CD4-positive, CD25-positive, alpha-beta regulatory T cell (primary cell): ENCODE results near the gene C12orf43. TPM values are rescaled to one million over a fixed set of nuclear protein-coding genes. Genes with fewer than 3 reads are reported as not detected.
A peak's percentile ranks its signal among the peaks of the same experiment; 100 is the strongest.

Experiments
- ATAC-seq, 2 donors: fragments of 150-1000 bp; cut with Tn5 transposase; one replicate each; pipeline ENCODE4 v1.10.0; 2021; ENCODE audit warnings: low read depth in 2 of 2, moderate number of reproducible peaks in 2 of 2, moderate library complexity in 1 of 2
- DNase-seq, 3 donors: peaks; one replicate each; pipeline versions ENCODE4 v3.0.0 to v3.0.0-alpha.2; 2012 to 2022; ENCODE audit warnings: mixed read lengths in 1 of 3
- H3K27ac ChIP-seq: one replicate; pipeline ENCODE4 v1.7.0; 2013; ENCODE audit warnings: mild to moderate bottlenecking, low read length; ENCODE audit not compliant: insufficient read depth, poor library complexity, severe bottlenecking
- H3K27me3 ChIP-seq: one replicate; pipeline ENCODE4 v1.7.0; 2013; ENCODE audit warnings: low read length; ENCODE audit not compliant: control insufficient read depth, insufficient read depth
- H3K36me3 ChIP-seq: one replicate; pipeline ENCODE4 v1.7.0; 2013; ENCODE audit warnings: mild to moderate bottlenecking, low read length, moderate library complexity; ENCODE audit not compliant: control insufficient read depth, insufficient read depth
- H3K4me1 ChIP-seq: 2 replicates; pipeline ENCODE4 v1.7.0; 2013; ENCODE audit warnings: mild to moderate bottlenecking, low read length; ENCODE audit not compliant: insufficient read depth, control insufficient read depth, poor library complexity, severe bottlenecking
- H3K4me3 ChIP-seq: one replicate; pipeline ENCODE4 v1.7.0; 2013; ENCODE audit warnings: low read depth, mild to moderate bottlenecking, low read length, moderate library complexity
- H3K9me3 ChIP-seq, 2 experiments: 1 replicate in 1 of 2; 2 replicates in 1 of 2; pipeline ENCODE4 v1.7.0; 2013; ENCODE audit warnings: low read length in 2 of 2, mild to moderate bottlenecking in 1 of 2, moderate library complexity in 1 of 2; ENCODE audit not compliant: control insufficient read depth in 2 of 2
- H3K27ac Mint-ChIP-seq, 3 donors: one replicate each; pipeline ENCODE4 v1.8.0; 2020 to 2022; ENCODE audit warnings: mild to moderate bottlenecking in 3 of 3, mixed read lengths in 3 of 3, moderate library complexity in 2 of 3
- H3K27me3 Mint-ChIP-seq: one replicate; pipeline ENCODE4 v1.8.0; 2022; ENCODE audit warnings: mild to moderate bottlenecking, mixed read lengths
- H3K36me3 Mint-ChIP-seq: one replicate; pipeline ENCODE4 v1.8.0; 2020; ENCODE audit warnings: mixed read lengths
- H3K4me1 Mint-ChIP-seq, 4 donors: one replicate each; pipeline ENCODE4 v1.8.0; 2020 to 2022; ENCODE audit warnings: mixed read lengths in 4 of 4, mild to moderate bottlenecking in 1 of 4
- H3K4me3 Mint-ChIP-seq, 4 donors: one replicate each; pipeline ENCODE4 v1.8.0; 2020 to 2022; ENCODE audit warnings: mild to moderate bottlenecking in 4 of 4, mixed read lengths in 4 of 4, moderate library complexity in 3 of 4
- H3K9me3 Mint-ChIP-seq, 7 donors: one replicate each; pipeline ENCODE4 v1.8.0; 2020 to 2022; ENCODE audit warnings: mixed read lengths in 7 of 7, mild to moderate bottlenecking in 3 of 7, moderate library complexity in 2 of 7
- polyA plus RNA-seq, 4 donors: library from polyadenylated mRNA; unstranded; fragments of 300-500 nt; fragmentation: Illumina TruSeq; gene quantifications; one replicate each; pipeline ENCODE4 v1.2.3, GENCODE V29; 2021
- total RNA-seq: library from RNA; stranded (reverse); gene quantifications from one replicate; pipeline ENCODE4 v1.2.3, GENCODE V29; 2022

Gene C12orf43
- total and polyA plus RNA-seq, 5 donors from 2014 or later, result 12.1 to 16.1 (median 15.0) TPM

DNA sequence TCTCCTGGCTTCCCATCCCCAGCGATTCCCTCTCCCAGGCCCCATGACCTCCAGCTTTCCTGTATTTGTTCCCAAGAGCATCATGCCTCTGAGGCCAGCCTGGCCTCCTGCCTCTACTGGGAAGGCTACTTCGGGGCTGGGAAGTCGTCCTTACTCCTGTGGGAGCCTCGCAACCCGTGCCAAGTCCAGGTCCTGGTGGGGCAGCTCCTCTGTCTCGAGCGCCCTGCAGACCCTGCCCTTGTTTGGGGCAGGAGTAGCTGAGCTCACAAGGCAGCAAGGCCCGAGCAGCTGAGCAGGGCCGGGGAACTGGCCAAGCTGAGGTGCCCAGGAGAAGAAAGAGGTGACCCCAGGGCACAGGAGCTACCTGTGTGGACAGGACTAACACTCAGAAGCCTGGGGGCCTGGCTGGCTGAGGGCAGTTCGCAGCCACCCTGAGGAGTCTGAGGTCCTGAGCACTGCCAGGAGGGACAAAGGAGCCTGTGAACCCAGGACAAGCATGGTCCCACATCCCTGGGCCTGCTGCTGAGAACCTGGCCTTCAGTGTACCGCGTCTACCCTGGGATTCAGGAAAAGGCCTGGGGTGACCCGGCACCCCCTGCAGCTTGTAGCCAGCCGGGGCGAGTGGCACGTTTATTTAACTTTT, 14.3 kb downstream of the C12orf43 start:
- Mint-ChIP-seq H3K27ac (no peak overlapping the region), H3K4me3 (no peak overlapping the region), H3K4me1 (no peaks in the 10 kb centered on the region), H3K36me3 (peaks cover 19% of the 10 kb centered on the region), H3K9me3 (peaks cover 0 to 2% (median 0%) of the 10 kb centered on the region in 7 donors), H3K27me3 (no peaks in the 10 kb centered on the region)
- H3K4me1 ChIP-seq, result no peaks in the 10 kb centered on the region
- no peak overlapping the region for H3K4me3 ChIP-seq
- H3K36me3 ChIP-seq, result peaks cover 38% of the 10 kb centered on the region
- H3K27ac ChIP-seq, result no peak overlapping the region
- DNase-seq (no peak), ATAC-seq (no peak)
- no peaks in the 10 kb centered on the region for H3K27me3 ChIP-seq
- H3K9me3 ChIP-seq, result no peaks in the 10 kb centered on the region

GRCh38 chr12:121001060-121001459, 15.2 kb downstream of the C12orf43 start:
- Mint-ChIP-seq H3K27ac (no peak overlapping the region), H3K36me3 (peaks cover 14% of the 10 kb centered on the region), H3K4me1 (no peaks in the 10 kb centered on the region), H3K4me3 (no peak overlapping the region), H3K27me3 (no peaks in the 10 kb centered on the region), H3K9me3 (peaks cover 0 to 2% (median 0%) of the 10 kb centered on the region in 7 donors)
- ATAC-seq, result no peak
- H3K4me1 ChIP-seq, result no peaks in the 10 kb centered on the region
- no peak for DNase-seq
- H3K9me3 ChIP-seq, result no peaks in the 10 kb centered on the region
- no peak overlapping the region for H3K4me3 ChIP-seq
- no peaks in the 10 kb centered on the region for H3K27me3 ChIP-seq
- peaks cover 34% of the 10 kb centered on the region for H3K36me3 ChIP-seq
- no peak overlapping the region for H3K27ac ChIP-seq

GRCh38 chr12:121000530-121000929, 15.8 kb downstream of the C12orf43 start:
- Histone ChIP-seq H3K9me3 (no peaks in the 10 kb centered on the region), H3K27ac (no peak overlapping the region), H3K4me3 (no peak overlapping the region), H3K27me3 (no peaks in the 10 kb centered on the region), H3K4me1 (no peaks in the 10 kb centered on the region), H3K36me3 (peaks cover 31% of the 10 kb centered on the region)
- peaks cover 0 to 2% (median 0%) of the 10 kb centered on the region in 7 donors for H3K9me3 Mint-ChIP-seq
- no peak for DNase-seq
- no peaks in the 10 kb centered on the region for H3K4me1 Mint-ChIP-seq
- H3K27ac Mint-ChIP-seq, result peak overlapping the region in 1 of 3 donors; percentile 66
- no peaks in the 10 kb centered on the region for H3K27me3 Mint-ChIP-seq
- H3K4me3 Mint-ChIP-seq, result no peak overlapping the region
- ATAC-seq, result no peak
- peaks cover 14% of the 10 kb centered on the region for H3K36me3 Mint-ChIP-seq

- Histone ChIP-seq H3K36me3 (peaks cover 27% of the 10 kb centered on the region), H3K27me3 (no peaks in the 10 kb centered on the region), H3K4me1 (no peaks in the 10 kb centered on the region), H3K27ac (no peak overlapping the region), H3K9me3 (no peaks in the 10 kb centered on the region), H3K4me3 (no peak overlapping the region)
- no peak for ATAC-seq
- H3K27ac Mint-ChIP-seq, result no peak overlapping the region
- no peak overlapping the region for H3K4me3 Mint-ChIP-seq
- H3K4me1 Mint-ChIP-seq, result no peaks in the 10 kb centered on the region
- H3K27me3 Mint-ChIP-seq, result no peaks in the 10 kb centered on the region
- H3K36me3 Mint-ChIP-seq, result peaks cover 10% of the 10 kb centered on the region
- DNase-seq, result no peak
- peaks cover 0 to 2% (median 0%) of the 10 kb centered on the region in 7 donors for H3K9me3 Mint-ChIP-seq
These were observed 16.8 kb downstream of the C12orf43 start for GRCh38 chr12:120999191-121000120.

GRCh38 chr12:120998435-120998834, 17.9 kb downstream of the C12orf43 start:
- peaks cover 4% of the 10 kb centered on the region for H3K36me3 Mint-ChIP-seq
- no peaks in the 10 kb centered on the region for H3K4me1 Mint-ChIP-seq
- Histone ChIP-seq H3K4me3 (no peak overlapping the region), H3K27me3 (no peaks in the 10 kb centered on the region), H3K4me1 (no peaks in the 10 kb centered on the region), H3K9me3 (no peaks in the 10 kb centered on the region), H3K36me3 (peaks cover 16% of the 10 kb centered on the region), H3K27ac (no peak overlapping the region)
- ATAC-seq (no peak), DNase-seq (no peak)
- H3K27ac Mint-ChIP-seq, result peak overlapping the region in 1 of 3 donors; percentile 5
- peaks cover 0 to 2% (median 0%) of the 10 kb centered on the region in 7 donors for H3K9me3 Mint-ChIP-seq
- H3K4me3 Mint-ChIP-seq, result no peak overlapping the region
- peaks cover under 1% of the 10 kb centered on the region for H3K27me3 Mint-ChIP-seq

GRCh38 chr12:120997448-120997847, 18.8 kb downstream of the C12orf43 start:
- no peaks in the 10 kb centered on the region for H3K4me1 Mint-ChIP-seq
- no peak overlapping the region for H3K27ac Mint-ChIP-seq
- no peak for ATAC-seq

DNA sequence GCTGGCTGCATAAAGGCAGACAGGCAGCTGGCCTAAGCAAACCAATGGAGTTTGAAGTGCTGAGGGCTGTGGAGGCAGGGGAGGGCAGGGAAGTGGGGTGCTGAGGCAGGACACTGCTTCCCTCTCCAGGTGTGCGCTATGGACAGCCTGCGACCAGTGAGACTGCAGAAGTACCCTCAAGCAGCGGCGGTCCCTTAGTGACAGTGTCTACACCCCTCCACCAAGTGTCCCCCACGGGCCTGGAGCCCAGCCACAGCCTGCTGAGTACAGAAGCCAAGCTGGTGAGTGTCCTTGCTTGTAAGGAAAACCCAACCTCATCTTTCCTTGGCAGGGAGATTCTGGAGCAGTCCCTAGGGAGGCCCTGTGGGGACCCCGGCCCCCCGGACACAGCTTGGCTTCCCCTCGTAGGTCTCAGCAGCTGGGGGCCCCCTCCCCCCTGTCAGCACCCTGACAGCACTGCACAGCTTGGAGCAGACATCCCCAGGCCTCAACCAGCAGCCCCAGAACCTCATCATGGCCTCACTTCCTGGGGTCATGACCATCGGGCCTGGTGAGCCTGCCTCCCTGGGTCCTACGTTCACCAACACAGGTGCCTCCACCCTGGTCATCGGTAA, 20.0 kb downstream of the C12orf43 start:
- no peak for DNase-seq
- Mint-ChIP-seq H3K9me3 (peaks cover 0 to 2% (median 0%) of the 10 kb centered on the region in 7 donors), H3K4me3 (no peak overlapping the region), H3K4me1 (no peaks in the 10 kb centered on the region), H3K36me3 (no peaks in the 10 kb centered on the region), H3K27me3 (peaks cover 13% of the 10 kb centered on the region), H3K27ac (no peak overlapping the region)
- H3K4me3 ChIP-seq, result no peak overlapping the region
- no peak overlapping the region for H3K27ac ChIP-seq
- H3K36me3 ChIP-seq, result no peaks in the 10 kb centered on the region
- H3K4me1 ChIP-seq, result no peaks in the 10 kb centered on the region
- no peak for ATAC-seq
- H3K9me3 ChIP-seq, result no peaks in the 10 kb centered on the region
- H3K27me3 ChIP-seq, result no peaks in the 10 kb centered on the region

More at GRCh38 chr12:120997448-120997847, 18.8 kb downstream of the C12orf43 start:
- H3K27ac ChIP-seq, result no peak overlapping the region
- H3K36me3 ChIP-seq, result peaks cover 7% of the 10 kb centered on the region
- no peak overlapping the region for H3K4me3 ChIP-seq
- Mint-ChIP-seq H3K27me3 (peaks cover 5% of the 10 kb centered on the region), H3K36me3 (no peaks in the 10 kb centered on the region), H3K9me3 (peaks cover 0 to 2% (median 0%) of the 10 kb centered on the region in 7 donors), H3K4me3 (no peak overlapping the region)
- DNase-seq, result no peak
- H3K27me3 ChIP-seq, result no peaks in the 10 kb centered on the region
- no peaks in the 10 kb centered on the region for H3K4me1 ChIP-seq
- H3K9me3 ChIP-seq, result no peaks in the 10 kb centered on the region
